Lower leg skin (tissue), 3 donors: Measurements from ENCODE around the gene ZSCAN20.

Experiments used
- POLR2A ChIP-seq, 2 donors: fragments of 450-650 bp; IDR thresholded peaks; one replicate each; pipeline ENCODE4 v1.6.1; 2016 to 2017; ENCODE audit warnings: antibody characterized with exemption in 2 of 2, mild to moderate bottlenecking in 1 of 2, moderate library complexity in 1 of 2
- TF ChIP-seq, protein P1 (sequence below), 3 donors: fragments of 450-650 bp; IDR thresholded peaks; one replicate each; pipeline ENCODE4 v1.5.1; 2016; ENCODE audit warnings: antibody characterized with exemption in 3 of 3, mild to moderate bottlenecking in 3 of 3, moderate library complexity in 2 of 3

DNA sequence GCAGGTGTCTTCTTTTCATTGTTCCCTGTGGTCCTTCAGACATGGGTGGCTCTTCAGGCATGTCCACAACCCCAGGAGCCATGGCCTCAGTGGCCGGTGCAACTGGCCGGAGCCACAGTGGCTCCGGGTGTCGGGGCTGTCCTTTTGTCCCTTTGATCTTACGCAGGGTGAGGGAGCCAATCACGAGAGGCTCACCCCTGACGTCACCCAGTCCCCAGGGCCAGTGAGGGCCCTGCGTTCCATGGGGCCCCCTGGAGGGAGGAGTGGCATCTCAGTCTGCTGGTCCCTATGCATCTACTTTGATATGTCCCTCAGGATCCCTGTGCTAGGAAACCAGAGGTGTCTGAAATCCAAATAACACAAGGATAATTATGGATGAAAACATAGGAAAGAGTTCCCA is 29.3 kb downstream of the ZSCAN20 start:
- TF ChIP-seq POLR2A (IDR thresholded peaks at IDR 0.05) = no peak
- TF ChIP-seq, protein P1, sequence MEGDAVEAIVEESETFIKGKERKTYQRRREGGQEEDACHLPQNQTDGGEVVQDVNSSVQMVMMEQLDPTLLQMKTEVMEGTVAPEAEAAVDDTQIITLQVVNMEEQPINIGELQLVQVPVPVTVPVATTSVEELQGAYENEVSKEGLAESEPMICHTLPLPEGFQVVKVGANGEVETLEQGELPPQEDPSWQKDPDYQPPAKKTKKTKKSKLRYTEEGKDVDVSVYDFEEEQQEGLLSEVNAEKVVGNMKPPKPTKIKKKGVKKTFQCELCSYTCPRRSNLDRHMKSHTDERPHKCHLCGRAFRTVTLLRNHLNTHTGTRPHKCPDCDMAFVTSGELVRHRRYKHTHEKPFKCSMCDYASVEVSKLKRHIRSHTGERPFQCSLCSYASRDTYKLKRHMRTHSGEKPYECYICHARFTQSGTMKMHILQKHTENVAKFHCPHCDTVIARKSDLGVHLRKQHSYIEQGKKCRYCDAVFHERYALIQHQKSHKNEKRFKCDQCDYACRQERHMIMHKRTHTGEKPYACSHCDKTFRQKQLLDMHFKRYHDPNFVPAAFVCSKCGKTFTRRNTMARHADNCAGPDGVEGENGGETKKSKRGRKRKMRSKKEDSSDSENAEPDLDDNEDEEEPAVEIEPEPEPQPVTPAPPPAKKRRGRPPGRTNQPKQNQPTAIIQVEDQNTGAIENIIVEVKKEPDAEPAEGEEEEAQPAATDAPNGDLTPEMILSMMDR (IDR thresholded peaks at IDR 0.05) = no peak
